ENCODE data around the gene ZNF239.

GRCh38 chr10:43570971-43571370, 3.4 kb downstream of the ZNF239 start:
- TF ChIP-seq, protein P1, sequence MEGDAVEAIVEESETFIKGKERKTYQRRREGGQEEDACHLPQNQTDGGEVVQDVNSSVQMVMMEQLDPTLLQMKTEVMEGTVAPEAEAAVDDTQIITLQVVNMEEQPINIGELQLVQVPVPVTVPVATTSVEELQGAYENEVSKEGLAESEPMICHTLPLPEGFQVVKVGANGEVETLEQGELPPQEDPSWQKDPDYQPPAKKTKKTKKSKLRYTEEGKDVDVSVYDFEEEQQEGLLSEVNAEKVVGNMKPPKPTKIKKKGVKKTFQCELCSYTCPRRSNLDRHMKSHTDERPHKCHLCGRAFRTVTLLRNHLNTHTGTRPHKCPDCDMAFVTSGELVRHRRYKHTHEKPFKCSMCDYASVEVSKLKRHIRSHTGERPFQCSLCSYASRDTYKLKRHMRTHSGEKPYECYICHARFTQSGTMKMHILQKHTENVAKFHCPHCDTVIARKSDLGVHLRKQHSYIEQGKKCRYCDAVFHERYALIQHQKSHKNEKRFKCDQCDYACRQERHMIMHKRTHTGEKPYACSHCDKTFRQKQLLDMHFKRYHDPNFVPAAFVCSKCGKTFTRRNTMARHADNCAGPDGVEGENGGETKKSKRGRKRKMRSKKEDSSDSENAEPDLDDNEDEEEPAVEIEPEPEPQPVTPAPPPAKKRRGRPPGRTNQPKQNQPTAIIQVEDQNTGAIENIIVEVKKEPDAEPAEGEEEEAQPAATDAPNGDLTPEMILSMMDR (IDR thresholded peaks at IDR 0.05; ENCODE audit: control extremely low read depth in 1 of 3, insufficient read depth in 1 of 3, low read depth in 1 of 3, low read length in 3 of 3): no peak
- TF ChIP-seq RNF2 (IDR thresholded peaks at IDR 0.05; ENCODE audit: borderline replicate concordance, low read depth, low read length, missing control alignments, poor library complexity, severe bottlenecking) (no peak), EP300 (IDR thresholded peaks at IDR 0.05; ENCODE audit: borderline replicate concordance in 1 of 2, low read depth in 2 of 2, low read length in 2 of 2) (no peak), EGR1 (IDR thresholded peaks at IDR 0.05; ENCODE audit: borderline replicate concordance, low read depth, low read length) (no peak), FOSL1 (IDR thresholded peaks at IDR 0.05; ENCODE audit: insufficient read depth, low read depth, low read length) (no peak), CREB1 (IDR thresholded peaks at IDR 0.05) (no peak), POLR2AphosphoS5 (IDR thresholded peaks at IDR 0.05; ENCODE audit: low read depth, low read length) (no peak), POLR2A (IDR thresholded peaks at IDR 0.05; ENCODE audit: control extremely low read depth in 1 of 2, low read depth in 2 of 2, low read length in 2 of 2) (no peak)
- TF ChIP-seq, protein P2, sequence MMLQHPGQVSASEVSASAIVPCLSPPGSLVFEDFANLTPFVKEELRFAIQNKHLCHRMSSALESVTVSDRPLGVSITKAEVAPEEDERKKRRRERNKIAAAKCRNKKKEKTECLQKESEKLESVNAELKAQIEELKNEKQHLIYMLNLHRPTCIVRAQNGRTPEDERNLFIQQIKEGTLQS (IDR thresholded peaks at IDR 0.05; ENCODE audit: insufficient read depth, low read depth, low read length): no peak
